Activated T-cell treated with anti-CD3 and anti-CD28 coated beads, Interleukin-2, amount 50 U/mL, for 48 hours (primary cell): Measurements from ENCODE around the gene CTCFL.
"Not testable (repeated sequence)": the region's sequence is repeated elsewhere in the genome, so short reads cannot be mapped to it uniquely, and the experiment has no call there.

ENCODE experiments used
- DNase-seq, 2 experiments: peaks; one replicate each; pipeline ENCODE4 v3.0.0-alpha.2; 2020

The CTCFL gene

DNA sequence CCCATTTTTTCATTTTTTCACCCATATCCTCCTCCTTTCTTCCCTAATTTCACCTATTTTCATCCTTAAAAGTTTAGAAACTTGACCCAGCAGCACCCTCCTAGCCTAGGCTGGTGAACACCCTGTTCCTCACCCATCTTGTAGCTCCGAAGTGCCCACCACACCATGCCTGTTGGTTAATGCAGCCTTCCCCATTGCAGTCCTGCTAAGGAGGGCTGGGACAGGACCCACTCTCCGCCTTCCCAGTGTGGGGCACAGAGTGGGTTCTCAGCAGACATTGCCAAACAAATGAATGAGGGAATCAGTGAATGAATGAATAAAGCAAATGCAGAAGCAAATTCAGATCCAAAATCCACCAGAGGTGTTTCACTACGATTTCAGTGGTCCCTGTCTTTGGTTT, 45.7 kb downstream of the CTCFL start:
- no peak for DNase-seq

DNA sequence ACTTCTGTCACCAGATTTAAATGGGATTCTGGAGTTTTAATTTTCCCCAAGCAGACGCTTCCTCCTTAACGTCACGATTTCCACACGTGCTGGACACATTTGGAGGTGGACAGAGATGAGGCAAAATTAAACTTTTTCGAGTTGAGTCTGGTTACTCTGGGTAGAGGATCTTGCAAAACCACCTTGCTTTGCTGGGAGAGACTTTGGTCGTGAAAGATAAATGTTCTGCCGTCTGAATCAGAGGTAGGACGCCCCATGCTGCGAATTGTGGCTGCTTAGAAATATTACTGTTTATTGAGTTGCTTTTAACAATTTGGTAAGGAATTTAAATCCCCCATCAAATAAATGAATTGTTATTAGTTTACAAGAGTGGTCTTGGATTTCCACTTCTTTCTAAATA, 46.8 kb downstream of the CTCFL start:
- DNase-seq = no peak

DNA sequence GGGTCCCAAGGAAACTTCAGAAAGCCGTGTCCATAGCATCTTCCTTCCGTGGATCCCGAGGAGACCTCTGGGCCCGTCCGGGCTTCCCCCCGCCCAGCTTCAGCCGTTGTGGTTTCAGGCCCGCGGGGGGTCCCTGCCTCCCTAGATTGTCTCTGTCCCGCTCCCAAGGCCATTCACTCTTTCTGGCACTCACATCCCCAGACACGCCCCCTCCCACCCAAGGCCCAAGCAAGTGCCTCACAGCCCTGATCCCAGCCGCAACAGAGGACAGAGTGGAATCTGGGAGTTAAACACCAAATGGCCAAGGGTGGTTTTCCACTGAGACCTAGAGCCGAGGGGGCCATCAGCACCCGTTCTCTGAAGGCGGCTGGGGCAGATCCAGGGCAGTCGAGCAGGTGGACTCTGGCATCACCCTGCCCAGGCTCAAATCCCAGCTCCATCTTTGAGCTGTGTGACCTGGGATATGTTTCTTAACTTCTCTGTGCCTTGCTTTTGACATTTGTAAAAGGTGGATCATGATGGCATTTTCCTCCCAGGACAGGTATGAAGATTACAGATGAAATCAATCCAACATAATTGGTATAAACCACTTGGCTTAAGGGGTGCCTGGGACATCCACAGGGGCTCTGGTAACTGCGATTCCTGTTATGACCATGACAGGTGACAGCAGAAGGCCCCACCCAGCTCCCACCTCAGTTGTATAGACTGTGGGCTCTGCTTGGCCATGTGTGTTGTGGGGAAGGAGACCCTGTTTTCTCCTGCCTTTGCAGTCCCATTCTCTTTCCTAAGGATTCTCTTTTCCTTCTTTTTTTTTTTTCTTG, 48.1 kb downstream of the CTCFL start:
- no peak for DNase-seq

DNA sequence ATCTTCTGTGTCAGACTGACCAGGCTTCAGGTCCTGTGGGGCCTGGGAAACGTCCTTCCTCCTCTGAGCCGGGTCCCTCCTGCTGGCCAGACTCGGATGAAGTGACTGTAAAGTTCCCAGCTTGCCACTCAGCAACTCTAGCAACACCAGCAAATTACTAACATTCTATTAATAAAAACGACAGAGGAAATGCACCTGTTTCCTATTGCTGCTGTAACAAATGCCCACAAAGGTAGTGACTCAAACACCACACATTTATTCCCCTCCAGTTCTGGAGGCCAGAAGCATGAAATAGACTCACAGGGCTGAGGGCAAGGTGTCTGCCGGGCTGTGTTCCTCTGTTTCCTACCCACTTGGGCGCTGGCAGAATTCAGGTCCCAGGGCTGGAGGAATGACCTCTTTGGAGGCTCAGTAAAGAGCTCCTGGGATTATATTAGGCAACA, 48.8 kb downstream of the CTCFL start:
- DNase-seq = no peak

DNA sequence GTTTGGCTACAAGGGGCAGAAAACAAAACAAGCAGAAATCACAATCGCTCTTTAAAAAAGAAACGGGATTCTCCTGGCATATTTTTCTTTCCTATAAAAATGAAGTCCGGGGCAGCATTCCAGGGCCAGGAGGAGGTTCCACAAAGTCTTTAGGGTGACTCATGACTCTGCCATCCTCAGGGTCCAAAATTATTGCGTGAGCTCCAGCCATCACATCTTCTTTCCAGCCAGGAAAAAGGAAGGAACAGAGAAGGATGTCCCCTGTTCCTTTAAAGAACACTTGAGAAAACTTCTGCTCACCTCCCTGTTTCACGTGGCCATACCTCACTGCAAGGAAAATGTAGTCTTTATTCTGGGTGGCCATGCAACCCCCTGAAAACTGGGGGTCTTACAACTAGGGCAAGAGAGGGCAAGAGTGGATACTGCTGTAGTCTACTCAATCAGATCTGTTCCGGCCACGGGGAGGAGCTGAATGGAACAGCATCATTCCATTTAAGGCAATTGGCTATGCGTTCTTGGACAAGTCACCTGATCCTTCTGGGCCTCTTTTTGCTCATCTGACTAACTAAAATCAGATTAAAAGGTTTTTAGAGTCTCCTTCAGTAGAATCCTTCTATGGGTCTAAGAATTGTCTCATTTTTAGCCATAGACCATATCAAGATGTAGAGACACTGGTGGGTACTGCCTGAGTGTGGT, 49.4 kb downstream of the CTCFL start:
- no peak for DNase-seq

DNA sequence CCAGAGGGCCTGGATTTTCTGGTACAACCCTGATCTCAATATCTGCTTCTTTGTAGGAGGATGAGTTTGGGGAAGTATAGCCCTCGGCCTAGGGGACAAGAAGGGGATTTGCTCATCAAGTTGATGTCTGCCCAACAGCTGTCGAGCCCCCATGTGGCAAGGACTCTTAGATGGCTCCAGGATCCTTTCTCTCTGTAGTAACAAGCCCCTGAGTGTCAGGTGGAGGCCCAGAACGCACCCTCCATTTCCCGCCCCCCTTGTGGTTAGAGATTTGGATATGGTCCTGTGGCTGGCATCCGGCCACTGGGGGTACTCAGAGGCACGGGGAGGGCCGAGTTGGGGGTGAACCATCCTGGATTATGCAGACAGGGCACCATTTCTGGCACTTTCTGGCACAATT, 50.1 kb downstream of the CTCFL start:
- no peak for DNase-seq

DNA sequence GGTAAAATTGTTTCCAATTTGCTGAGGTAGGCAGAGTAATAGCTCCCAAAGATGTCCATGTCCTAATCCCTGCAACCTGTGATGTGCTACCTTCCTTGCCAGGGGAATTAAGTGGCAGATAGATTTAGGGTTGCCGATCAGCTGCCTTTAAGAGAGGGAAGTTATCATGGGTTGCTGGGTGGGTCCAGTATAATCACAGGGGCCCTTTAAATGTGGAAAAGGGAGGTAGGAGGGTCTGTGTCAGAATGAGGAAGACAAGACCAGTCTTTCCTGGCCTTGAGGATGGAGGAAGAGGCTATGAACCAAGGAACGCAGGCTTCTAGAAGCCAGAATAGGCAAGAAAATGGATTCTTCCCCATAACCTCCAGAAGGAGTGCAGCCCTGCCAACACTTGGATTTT, 50.7 kb downstream of the CTCFL start:
- no peak for DNase-seq

DNA sequence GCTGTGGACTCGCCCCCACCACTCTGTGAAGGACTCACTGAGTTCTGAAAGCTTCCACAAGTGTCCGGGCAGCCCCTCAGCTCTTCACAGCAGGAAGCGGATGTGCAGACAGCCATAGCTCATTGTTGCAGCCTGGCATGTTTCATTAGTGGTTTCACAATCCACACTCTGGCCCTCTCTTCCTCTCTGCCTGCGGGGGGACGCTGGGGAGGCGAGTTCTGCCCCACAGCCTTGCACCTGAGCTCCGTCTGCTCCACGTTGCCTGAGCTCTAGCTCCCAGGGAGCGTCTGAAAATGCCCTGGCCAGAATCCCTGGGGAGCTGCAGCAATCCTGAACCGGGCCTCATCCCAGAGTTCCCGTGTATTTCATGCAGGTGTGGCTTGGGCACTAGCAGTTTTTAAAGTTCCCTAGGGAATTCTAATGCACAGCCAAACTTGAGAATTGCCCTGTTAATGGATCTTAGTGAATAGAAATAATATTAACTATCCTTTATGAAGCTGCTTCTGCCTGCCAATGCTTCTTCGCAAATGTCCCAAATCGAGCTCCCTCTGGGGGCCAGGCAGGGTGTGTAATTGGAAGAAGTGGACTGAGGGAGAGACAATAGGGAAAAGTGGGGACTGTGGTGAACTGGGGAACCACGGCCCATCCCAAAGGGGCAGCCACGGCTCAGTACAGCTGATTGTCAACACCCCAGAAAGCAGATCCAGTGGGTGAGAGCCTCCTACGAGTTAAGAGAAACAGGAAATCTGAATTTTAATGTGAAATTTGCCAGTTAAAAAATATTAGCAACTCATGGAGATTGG, 51.5 kb downstream of the CTCFL start:
- DNase-seq = no peak

DNA sequence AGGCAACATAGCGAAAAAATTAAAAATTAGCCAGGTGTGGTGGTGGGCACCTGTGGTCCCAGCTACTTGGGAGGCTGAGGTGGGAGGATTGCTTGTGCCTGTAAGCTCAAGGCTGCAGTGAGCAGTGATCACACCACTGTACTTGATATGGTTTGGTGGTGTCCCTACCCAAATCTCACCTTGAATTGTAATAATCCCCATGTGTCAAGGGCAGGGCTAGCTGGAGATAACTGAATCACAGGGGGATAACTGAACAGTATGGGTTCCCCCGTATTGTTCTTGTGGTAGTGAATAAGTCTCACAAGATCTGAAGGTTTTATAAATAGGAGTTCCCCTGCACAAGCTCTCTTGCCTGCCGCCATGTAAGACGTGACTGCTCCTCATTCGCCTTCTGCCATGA, 52.5 kb downstream of the CTCFL start:
- not testable (repeated sequence) for DNase-seq

DNA sequence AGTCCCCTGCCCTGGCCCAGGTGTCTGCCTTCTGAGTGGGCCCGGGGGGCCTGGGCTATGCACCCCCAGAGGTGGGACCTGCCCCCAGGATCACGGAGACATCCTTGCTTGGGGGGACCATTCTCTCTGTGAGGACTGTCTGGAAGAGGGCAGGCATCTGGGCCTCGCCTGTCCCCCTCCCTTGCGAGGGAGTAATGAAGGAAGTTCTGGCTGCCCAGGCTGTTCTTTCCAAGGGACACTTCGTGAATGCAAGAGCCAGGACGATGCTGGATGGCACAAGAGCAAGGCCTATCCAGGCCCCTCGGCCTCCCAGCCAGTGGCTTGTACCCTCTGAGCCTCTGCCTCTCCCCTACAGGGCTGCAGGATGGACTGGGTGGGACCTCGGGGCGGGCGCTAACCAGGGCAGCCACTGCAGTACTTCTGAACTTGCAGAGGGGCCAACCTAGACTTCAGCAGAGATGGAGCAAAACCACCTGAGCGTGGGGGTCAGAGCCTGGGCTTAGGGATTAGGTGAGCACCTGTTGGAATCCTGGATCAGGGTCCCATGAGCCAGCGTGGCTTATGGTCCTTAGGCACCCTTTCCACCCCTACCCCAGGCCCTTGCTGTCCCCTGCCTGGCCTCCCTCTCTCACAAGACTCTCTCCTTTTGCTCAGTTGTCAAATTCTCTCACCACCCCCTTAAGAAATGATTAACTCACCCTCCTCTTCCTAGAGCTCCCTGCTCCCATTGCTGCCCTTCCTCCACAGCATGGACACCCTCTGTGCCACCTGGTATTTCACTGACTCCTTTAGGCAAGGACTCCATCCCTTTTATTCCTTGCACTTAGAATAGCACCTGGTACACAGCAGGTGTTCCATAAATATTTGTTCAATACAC, 53.2 kb downstream of the CTCFL start:
- no peak for DNase-seq

DNA sequence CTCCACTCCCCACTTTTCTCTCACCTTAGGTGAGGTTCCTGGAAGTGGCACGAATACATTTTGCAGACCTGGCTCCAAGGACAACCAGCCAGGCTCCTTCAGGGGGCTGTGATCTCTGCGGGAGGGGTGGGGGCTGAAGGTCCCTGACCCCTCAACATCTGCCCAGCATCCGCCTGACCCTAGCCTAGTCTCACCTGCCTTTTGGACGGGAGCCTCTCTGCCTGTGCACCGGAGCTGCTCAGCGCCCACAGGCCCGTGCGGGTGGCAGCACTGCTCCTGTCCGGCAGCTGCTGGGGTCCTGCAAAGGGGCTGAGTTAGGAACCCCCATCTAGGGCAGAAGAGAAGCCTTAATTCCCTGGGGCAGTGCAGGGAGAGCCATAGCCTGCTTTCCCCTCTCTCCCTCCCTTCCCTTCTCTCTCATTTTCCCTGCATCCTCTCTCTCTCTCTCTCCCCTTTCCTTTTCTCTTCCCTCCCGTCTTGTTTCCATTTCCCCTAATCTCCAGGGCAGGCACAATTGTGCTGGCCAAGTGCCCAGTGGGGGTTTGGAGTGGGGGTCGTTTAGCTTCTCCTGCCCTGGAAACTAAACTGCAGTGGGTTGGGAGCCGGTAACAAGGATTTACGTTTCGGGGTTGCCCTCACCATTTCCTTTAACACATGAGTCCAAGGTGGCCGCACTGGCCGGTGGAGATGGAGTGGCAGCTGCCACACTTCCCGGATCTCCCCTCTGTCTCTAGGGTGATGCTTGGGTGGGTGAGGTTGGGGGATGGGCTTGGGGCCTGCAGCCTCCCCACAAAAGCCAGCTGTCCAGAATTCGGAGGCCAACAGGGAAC, 54.1 kb downstream of the CTCFL start:
- DNase-seq = no peak

DNA sequence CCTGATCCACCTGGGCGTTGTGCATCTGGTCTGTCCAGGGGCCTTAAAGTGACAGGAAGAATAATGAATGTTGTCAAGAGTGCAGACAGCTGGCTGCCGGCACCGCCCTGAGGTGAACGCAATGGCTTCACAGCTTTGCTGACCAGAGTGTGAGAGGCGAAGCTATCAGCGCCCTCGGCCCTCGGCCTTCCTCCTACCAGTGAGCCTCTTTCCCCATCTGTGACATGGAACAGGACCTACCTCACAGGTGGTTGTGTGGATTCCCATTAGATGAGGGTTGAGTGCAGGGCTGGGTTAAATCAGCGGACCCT, 54.8 kb downstream of the CTCFL start:
- no peak for DNase-seq

DNA sequence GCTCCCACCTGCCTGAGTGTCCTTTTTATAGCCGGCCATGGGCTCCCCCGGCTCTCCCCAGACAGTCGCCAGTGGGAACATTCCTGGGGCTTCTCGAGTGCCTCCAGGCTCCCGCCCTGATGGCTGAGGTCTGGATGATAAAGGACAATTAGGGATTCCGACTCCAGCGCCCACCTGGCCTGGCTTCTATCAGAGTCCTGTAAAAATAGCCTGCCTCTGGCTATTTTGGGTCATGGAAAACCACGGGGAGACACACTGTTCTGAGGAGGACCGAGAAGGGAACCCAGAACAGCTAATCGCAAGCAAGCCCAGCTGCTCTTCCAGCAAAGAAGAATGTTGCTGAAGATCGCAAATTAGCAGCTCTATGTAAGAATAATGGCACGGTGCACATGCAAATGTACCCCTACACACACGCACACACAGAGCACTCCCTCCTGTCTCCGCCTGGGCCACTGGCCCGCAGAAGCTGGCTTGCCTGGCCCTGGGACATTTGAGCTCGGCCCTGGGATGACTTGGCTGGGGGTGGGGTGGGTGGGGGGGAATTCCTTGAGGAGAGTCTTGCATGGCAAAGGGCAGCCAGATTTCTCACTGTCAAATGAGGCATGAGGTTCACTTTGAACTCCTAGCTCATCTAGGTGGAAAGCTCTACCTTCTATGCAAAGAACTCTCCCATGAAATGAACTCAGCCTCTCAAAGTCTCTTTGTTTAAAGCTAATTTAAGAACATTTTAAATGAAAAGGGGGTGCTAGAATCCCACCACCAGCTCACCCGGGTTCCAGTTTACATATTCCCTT, 55.3 kb downstream of the CTCFL start:
- DNase-seq = no peak

DNA sequence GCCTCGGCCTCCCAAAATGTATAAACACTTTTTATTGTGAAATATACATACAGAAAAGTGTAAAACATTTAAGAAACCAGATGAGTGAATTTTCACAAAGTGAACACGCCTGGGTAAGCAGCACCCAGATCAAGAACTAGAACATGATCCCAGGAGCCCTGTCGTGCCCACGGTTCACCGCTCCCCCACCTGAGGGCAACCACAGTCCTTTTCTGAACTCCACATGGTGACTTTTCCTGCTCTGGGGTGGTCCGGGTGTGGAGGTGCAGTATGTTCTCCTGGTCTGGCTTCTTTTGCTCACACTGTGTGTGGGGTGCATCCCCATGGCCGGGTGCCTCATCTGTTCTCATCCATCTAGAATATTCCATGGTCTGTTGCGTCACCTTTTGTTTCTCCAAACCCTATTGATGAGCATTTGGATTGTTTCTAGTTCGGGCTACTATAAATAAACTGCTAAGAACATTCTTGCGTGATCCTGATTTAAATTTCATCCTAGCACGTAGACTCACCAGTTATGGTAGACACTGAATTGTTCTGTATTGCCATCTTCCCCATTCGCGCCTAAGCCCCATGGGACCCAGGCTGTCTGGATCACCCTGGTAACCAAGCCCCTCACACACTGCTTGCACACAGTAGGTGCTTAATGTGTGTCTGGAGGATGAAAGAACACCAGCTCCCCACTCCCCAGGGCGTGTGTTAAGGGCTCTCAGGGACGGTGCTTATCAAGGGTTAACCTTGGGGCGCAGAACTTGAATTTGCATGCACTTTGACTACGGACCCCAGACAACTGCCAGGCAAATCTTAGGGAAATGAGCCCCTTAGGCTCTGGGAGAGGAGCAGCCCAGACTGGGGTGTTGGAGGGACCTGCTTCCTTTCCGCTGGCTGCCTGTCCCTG, 56.2 kb downstream of the CTCFL start:
- DNase-seq = no peak

DNA sequence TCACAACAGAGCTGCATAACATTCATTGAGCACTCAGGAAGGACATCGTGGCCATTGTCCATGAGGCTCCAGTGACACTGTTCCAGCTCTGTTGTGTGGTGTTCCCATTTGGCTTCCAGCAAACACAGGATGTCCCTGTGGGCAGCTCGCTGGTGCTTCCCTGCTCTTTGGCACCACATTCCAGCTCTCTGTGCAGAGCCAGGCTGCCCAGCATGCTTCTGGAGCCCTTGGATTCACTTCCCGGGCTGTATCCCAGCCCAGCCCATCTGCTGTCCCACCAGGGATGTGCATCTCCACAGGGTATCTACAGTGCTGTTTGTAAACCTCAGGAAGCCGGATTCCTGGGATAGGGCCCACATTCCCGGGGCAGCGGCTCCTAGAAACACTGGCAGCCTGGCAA, 57.2 kb downstream of the CTCFL start:
- DNase-seq = no peak

DNA sequence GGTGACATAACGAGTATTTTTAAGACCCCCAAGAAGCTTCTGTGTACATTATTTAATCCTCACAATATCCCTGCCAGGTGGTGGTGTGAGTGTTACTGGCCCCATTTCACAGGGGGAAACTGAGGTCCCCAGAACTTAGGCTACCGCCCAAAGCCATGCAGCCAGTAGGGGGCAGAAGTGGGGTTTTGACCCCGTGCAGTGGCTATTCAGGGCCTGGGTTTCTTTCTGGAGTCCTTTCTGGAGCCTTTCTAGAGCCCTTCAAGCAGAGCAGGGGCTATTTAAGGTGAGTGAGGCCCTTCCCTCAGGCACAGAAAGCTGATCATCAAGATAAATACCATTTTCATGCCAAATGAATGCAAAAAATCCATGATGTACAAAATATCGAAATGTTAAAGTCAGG, 59.0 kb downstream of the CTCFL start:
- no peak for DNase-seq

DNA sequence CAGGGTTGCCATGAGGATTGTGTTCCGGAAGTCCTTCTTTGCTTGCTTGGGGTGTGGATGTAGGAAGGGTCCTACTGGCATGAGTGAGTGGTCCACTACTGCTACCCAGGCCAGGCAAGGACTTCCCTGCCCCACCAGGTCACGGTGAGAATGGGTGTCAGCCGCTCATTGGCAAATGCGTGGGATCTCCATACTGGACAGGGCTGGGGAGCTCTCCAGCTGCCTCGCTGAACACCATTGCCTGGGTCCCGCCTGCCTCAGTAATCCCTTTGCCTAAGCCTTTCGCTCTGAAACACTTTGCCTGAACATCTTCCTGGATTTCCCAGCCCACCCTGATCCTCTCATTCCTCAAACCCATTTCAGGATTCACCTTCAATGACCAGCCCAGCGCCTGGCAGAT, 59.5 kb downstream of the CTCFL start:
- no peak for DNase-seq

DNA sequence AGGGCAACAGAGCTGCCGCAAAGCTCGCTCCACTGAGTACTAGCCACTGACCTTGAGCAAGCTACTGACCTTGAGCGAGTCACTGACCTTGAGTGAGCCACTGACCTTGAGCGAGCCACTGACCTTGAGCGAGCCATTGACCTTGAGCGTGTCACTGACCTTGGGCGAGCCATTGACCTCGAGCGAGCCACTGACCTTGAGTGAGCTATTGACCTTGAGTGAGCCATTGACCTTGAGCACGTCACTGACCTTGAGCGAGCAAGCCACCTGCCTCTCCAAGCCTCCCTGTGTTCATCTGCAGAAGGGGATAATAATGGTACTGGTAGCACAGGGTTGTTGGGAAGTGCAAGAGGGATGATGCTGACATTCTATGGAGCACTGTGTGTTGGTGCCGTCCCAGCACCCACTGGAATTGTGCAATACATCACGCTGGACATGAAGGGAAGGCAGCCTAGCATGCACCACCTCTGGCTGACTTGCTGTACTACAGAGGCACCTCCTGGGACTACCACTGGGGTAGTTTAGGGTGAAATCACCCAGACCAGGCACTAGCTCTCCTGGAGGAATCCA, 60.2 kb downstream of the CTCFL start:
- DNase-seq = no peak

DNA sequence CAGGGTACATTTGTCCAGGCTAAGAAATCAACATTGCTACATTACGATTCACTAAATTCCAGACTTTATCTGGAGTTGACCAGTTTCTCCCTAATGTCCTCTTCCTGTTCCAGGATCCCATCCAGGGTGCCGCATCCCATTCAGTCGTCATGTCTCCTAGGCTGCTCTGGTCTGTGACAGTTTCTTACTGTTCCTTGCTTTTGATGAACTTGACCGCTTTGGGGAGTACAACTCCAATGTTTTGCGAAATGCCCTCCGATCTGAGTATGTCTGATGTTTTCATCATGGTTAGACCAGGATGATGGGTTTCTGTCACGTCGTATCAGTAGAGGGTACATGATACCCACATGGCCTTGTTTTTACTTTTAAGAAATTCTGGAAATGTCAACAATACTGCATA, 62.2 kb downstream of the CTCFL start:
- DNase-seq = no peak

DNA sequence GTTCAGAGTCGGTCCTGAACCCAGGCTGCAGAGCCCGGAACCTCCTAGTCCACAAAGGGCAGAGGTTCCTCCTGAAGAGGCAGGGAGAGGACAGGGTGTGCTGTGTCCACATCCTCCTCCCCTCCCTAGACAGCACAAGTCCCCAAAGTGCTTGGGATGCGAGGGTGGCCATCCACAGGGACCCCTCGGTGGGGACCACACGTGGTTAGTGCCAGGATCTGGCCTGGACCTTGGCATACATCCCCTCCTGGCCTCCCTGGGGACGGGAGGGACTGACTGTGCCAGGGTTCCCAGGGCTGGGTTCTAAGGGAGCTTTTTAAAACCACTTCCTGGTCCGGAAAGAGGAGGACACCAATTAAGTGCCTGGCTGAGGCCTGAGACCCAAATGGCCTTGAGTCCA, 63.2 kb downstream of the CTCFL start:
- no peak for DNase-seq
